Measurements from ENCODE around the gene FNDC3A.

- TF ChIP-seq POLR2A (conservative IDR thresholded peaks at IDR 0.05) (no peak), HDAC2 (IDR thresholded peaks at IDR 0.05) (no peak), HNRNPLL (IDR thresholded peaks at IDR 0.05; ENCODE audit: low read depth, low read length, poor library complexity, severe bottlenecking) (no peak), E2F8 (IDR thresholded peaks at IDR 0.05; ENCODE audit: low read depth, partially characterized antibody) (no peak), ATF1 (CRISPR knock-in tag; IDR thresholded peaks at IDR 0.05) (no peak), ATF1 (tag; IDR thresholded peaks at IDR 0.05) (no peak), RBM39 (optimal IDR thresholded peaks at IDR 0.05; ENCODE audit: low read depth, low read length) (no peak)
Measured at GRCh38 chr13:49124693-49125304, 149.1 kb downstream of the FNDC3A start.
